ENCODE data around the gene HEXD.
"Not testable (repeated sequence)": the region's sequence is repeated elsewhere in the genome, so short reads cannot be mapped to it uniquely, and the experiment has no call there.

The HEXD gene

GRCh38 chr17:82418001-82418986 is at the start of gene HEXD, which contains the start of gene OGFOD3:
Gene HEXD, plus strand, starts transcription at chr17:82418347. Its CDS starts 1,453 bp downstream, at chr17:82419800.
Gene OGFOD3, minus strand, starts transcription at chr17:82418586. Its CDS starts 101 bp downstream, at chr17:82418485.
- ChIA-PET CTCF (interaction anchor here (0.6 to 1.0 kb wide), 2 partner anchors 9 to 28 kb away, joined by 3 to 5 read pairs; no protein-coding TSS in a partner anchor), POLR2A (interaction anchor here (1.1 to 1.2 kb wide), 2 partner anchors 27 to 52 kb away, joined by 3 read pairs; no protein-coding TSS in a partner anchor)
- TF ChIP-seq ARNT (IDR thresholded peaks at IDR 0.05) (peak; percentile 88), SP1 (IDR thresholded peaks at IDR 0.05) (no peak), SUZ12 (IDR thresholded peaks at IDR 0.05) (no peak), LEF1 (IDR thresholded peaks at IDR 0.05; ENCODE audit: borderline replicate concordance) (peak; percentile 49; the same call in 1 of the 2 replicates), CTBP1 (IDR thresholded peaks at IDR 0.05; ENCODE audit: borderline replicate concordance) (no peak), FOXA1 (IDR thresholded peaks at IDR 0.05) (no peak), NFRKB (IDR thresholded peaks at IDR 0.05) (no peak), TARDBP (IDR thresholded peaks at IDR 0.05) (no peak), FOXK2 (IDR thresholded peaks at IDR 0.05) (no peak), HDGF (IDR thresholded peaks at IDR 0.05; ENCODE audit: borderline replicate concordance) (no peak), L3MBTL2 (conservative IDR thresholded peaks at IDR 0.05) (peak; percentile 45), ZNF384 (IDR thresholded peaks at IDR 0.05) (no peak), FOXM1 (IDR thresholded peaks at IDR 0.05; ENCODE audit: borderline replicate concordance) (peak; percentile 93), ELF4 (IDR thresholded peaks at IDR 0.05) (no peak), BHLHE40 (IDR thresholded peaks at IDR 0.05; ENCODE audit: borderline replicate concordance) (no peak)
- TF ChIP-seq, protein P1, sequence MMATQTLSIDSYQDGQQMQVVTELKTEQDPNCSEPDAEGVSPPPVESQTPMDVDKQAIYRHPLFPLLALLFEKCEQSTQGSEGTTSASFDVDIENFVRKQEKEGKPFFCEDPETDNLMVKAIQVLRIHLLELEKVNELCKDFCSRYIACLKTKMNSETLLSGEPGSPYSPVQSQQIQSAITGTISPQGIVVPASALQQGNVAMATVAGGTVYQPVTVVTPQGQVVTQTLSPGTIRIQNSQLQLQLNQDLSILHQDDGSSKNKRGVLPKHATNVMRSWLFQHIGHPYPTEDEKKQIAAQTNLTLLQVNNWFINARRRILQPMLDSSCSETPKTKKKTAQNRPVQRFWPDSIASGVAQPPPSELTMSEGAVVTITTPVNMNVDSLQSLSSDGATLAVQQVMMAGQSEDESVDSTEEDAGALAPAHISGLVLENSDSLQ (IDR thresholded peaks at IDR 0.05): no peak
- DNase-seq (ENCODE audit: extremely low spot score): peak; percentile 98

DNA sequence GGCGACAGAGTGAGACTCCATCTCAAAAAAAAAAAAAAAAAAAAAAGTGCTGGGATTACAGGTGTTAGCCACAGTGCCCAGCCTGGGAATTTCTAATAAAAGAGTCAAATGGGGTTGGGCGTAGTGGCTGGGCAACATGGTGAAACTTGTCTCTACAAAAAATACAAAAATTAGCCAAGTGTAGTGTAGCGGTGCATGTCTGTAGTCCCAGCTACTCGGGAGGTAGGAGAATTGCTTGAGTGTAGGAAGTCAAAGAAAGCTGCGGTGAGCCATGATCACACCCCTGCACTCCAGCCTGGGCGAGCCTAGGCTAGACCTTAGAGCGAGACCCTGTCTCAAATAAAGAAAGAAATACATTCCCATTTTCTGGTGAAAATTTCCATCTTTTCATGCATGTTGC is 48.9 kb upstream of the HEXD start:
- DNase-seq (ENCODE audit: extremely low spot score): no peak
- ChIA-PET CTCF (no interaction called here), POLR2A (interaction anchor here (1.2 kb wide), 1 partner anchor 14 kb away, joined by 3 read pairs; no protein-coding TSS in a partner anchor)
- TF ChIP-seq L3MBTL2 (conservative IDR thresholded peaks at IDR 0.05): no peak
- no peak for TF ChIP-seq HDGF (IDR thresholded peaks at IDR 0.05; ENCODE audit: borderline replicate concordance)
- peak; percentile 40; the same call in 1 of the 2 replicates for TF ChIP-seq ZNF384 (IDR thresholded peaks at IDR 0.05)
- no peak for TF ChIP-seq ELF4 (IDR thresholded peaks at IDR 0.05)

GRCh38 chr17:82370471-82371332 is 47.4 kb upstream of the HEXD start:
- POLR2A ChIA-PET: interaction anchor here (1.2 kb wide), 1 partner anchor 13 kb away, joined by 3 read pairs; no protein-coding TSS in a partner anchor
- TF ChIP-seq L3MBTL2 (conservative IDR thresholded peaks at IDR 0.05) (peak; percentile 63), ELF4 (IDR thresholded peaks at IDR 0.05) (no peak)
- CTCF ChIA-PET: interaction anchor here (0.7 kb wide), 1 partner anchor 288 kb away, joined by 3 read pairs; no protein-coding TSS in a partner anchor
- no peak for DNase-seq (ENCODE audit: extremely low spot score)

DNA sequence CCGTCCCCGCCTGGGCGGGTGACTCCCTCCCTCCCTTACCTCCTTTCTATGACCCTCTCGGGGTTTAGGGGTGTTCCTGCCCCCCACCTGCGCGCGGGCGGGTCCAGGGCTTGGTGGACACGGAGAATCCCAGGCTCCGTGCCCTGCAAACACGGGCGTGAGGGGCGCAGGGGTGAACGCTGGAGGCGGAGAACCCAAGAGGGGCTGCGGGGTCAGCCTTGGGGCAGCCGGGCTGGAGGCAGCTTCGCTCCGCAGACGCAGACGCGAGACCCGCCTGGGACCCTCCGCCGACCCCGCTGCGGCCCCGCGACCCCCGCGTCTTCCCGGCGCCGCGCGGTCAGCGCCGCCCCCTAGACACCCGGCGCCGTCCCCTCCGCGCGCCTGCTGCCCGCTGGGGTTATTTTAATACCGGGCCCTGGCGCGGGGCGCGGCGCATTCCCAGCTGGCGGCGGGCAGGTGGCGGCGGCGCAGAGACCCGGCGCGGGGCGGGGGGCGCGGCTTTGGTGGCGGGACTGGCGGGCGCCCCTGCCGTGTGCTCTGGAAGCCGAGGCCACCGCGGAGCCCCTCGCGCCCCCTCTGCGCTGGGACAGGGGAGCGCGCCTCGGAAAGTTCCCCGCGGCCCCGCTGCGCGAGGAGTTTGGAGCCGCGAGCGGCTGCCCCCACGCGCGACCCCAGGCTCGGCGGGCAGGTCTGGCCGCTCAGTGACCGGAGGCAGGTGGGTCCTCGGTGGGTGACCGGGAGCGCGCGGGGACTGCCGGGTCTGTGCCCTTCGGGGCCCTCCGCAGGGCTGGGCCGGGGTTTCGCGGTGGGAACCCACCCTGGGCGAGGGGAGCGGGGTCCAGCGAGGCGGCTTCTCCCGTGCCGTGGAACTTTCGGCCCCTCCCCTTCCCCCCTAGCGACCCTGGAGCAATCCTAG is 46.6 kb upstream of the HEXD start, which contains the start of gene UTS2R:
UTS2R (plus strand) TSS at position 433 of the 916 bp plus-strand sequence. CDS start 2,560 bp downstream, outside the sequence.
- POLR2A ChIA-PET: no interaction called here
- DNase-seq (ENCODE audit: extremely low spot score): no peak
- CTCF ChIA-PET: no interaction called here
- TF ChIP-seq FOXA1 (IDR thresholded peaks at IDR 0.05): no peak
- TF ChIP-seq ZNF384 (IDR thresholded peaks at IDR 0.05): no peak
- TF ChIP-seq FOXK2 (IDR thresholded peaks at IDR 0.05): no peak
- TF ChIP-seq SP1 (IDR thresholded peaks at IDR 0.05): no peak
- TF ChIP-seq BHLHE40 (IDR thresholded peaks at IDR 0.05; ENCODE audit: borderline replicate concordance): no peak
- no peak for TF ChIP-seq NFRKB (IDR thresholded peaks at IDR 0.05)
- TF ChIP-seq HDGF (IDR thresholded peaks at IDR 0.05; ENCODE audit: borderline replicate concordance): no peak
- TF ChIP-seq, protein P1 (IDR thresholded peaks at IDR 0.05): no peak
- no peak for TF ChIP-seq ELF4 (IDR thresholded peaks at IDR 0.05)
- TF ChIP-seq FOXM1 (IDR thresholded peaks at IDR 0.05; ENCODE audit: borderline replicate concordance): no peak
- TF ChIP-seq ARNT (IDR thresholded peaks at IDR 0.05): no peak
- no peak for TF ChIP-seq SUZ12 (IDR thresholded peaks at IDR 0.05)
- no peak for TF ChIP-seq TARDBP (IDR thresholded peaks at IDR 0.05)

GRCh38 chr17:82372249-82373071 is 45.7 kb upstream of the HEXD start:
- no peak for DNase-seq (ENCODE audit: extremely low spot score)
- TF ChIP-seq HDGF (IDR thresholded peaks at IDR 0.05; ENCODE audit: borderline replicate concordance) (no peak), ELF4 (IDR thresholded peaks at IDR 0.05) (no peak), ARNT (IDR thresholded peaks at IDR 0.05) (no peak), FOXM1 (IDR thresholded peaks at IDR 0.05; ENCODE audit: borderline replicate concordance) (no peak), TARDBP (IDR thresholded peaks at IDR 0.05) (no peak), BHLHE40 (IDR thresholded peaks at IDR 0.05; ENCODE audit: borderline replicate concordance) (no peak), SP1 (IDR thresholded peaks at IDR 0.05) (no peak), FOXA1 (IDR thresholded peaks at IDR 0.05) (no peak)
- TF ChIP-seq, protein P1 (IDR thresholded peaks at IDR 0.05): no peak
- ChIA-PET CTCF (no interaction called here), POLR2A (no interaction called here)

DNA sequence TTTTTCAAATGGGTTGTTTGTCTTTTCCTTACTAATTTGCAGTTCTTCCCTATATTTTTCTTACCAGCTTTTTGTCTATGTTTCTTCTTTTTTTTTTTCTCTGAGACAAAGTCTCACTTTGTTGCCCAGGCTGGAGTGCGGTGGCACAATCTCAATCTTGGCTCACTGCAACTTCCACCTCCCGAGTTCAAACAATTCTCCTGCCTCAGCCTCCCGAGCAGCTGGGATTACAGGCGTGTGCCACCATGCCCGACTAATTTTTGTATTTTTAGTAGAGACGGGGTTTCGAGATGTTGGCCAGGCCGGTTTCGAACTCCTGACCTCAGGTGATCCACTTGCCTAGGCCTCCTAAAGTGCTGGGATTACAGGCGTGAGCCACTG is 45.1 kb upstream of the HEXD start:
- POLR2A ChIA-PET: interaction anchor here (1.0 kb wide), 1 partner anchor 17 kb away, joined by 3 read pairs; no protein-coding TSS in a partner anchor
- DNase-seq (ENCODE audit: extremely low spot score); CTCF ChIA-PET: not testable (repeated sequence)

Data from HEK293T (cell line).